HG03039 (cell line): ENCODE data around the gene PPP2R5A.
"Not testable (repeated sequence)": the region's sequence is repeated elsewhere in the genome, so short reads cannot be mapped to it uniquely, and the experiment has no call there.

Experiments
- ATAC-seq: cut with Tn5 transposase; IDR thresholded peaks from one replicate; pipeline ENCODE4 v1.9.1; 2021; ENCODE audit warnings: mild to moderate bottlenecking, moderate library complexity; ENCODE audit not compliant: unreplicated experiment

PPP2R5A gene

GRCh38 chr1:212294983-212295382, 9.8 kb downstream of the PPP2R5A start:
- no peak for ATAC-seq

- ATAC-seq, result no peak
Measured at GRCh38 chr1:212295579-212295978, 10.4 kb downstream of the PPP2R5A start.

DNA sequence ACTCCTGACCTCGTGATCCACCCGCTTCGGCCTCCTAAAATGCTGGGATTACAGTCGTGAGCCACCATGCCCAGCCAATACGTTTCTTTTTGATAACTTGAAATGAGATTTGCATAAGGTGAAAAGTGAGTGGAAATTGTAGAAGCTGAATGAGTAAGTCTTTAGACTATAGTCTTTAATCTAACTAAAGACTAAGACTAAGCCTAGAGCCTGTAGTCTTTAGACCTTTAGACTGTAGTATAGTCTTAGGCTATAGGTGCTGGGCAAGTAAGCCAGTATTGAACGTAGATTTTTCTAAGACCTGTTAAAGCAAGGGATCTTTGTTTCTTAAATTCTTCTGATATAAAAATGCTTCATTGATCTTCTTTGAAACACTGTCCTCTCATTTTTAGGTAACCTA, 12.1 kb downstream of the PPP2R5A start:
- no peak for ATAC-seq

GRCh38 chr1:212301580-212301979, 16.4 kb downstream of the PPP2R5A start:
- ATAC-seq, result no peak

DNA sequence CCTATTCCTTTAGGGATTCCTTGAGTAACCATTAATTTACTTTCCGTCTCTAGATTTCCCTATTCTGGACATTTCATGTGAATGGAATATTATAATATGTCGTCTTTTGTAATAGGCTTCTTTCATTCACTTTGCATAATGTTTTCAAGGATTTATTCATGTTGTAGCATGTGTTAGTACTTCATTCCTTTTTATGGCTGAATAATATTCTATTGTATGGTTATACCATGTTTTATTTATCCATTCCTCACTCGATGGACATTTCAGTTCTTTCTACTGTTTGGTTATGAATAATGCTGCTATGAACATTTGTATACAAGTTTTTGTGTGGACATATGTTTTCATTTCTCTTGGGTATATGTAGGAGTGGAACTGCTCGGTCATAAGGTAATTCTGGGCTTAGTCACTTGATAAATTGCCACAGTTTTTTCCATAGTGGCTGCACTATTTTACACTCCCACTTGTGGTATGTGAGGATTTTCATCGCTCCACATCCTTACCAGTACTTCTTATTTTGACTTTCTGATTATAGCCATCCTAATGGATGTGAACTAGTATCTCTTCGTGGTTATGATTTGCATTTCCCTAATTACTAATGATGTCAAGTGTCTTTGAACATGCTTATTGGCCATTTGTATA, 17.7 kb downstream of the PPP2R5A start:
- no peak for ATAC-seq

DNA sequence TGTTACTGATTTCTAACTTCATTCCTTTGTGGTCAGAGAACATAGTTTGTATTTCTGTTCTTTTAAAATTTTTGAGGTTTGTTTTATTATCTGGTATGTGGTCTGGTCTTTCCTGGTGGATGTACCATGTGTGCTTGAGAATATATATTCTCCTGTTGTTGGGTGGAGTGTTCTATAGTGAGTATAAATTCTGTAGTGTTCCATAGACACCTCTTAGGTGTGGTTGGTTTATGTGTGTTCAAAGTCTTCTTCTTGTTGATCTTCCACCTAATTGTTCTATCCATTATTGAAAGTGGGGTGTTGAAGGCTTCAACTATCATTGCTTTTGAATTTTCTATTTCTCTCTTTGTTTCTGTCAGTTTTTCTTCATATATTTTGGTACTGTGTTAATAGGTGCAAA, 20.1 kb downstream of the PPP2R5A start:
- no peak for ATAC-seq

GRCh38 chr1:212305984-212306452, 20.8 kb downstream of the PPP2R5A start:
- not testable (repeated sequence) for ATAC-seq

DNA sequence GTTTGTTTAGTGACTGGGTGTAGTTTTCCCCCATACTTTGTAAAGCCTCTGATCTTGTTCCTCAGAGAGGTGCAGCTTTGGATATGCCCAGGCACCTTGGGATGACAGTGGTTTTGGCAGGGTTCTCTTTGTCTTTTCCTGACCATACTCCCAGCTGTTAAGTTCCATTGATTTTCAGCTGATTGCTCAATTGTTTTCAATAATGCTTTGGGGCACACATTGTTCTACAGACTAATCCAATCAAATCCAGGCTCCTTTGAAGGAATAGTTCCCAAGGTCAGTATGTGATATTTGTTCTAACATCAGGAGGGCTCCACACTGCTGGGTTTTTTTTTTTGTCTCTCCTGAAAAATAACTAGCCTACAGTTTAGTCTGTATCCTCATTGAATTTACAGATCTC, 24.8 kb downstream of the PPP2R5A start:
- ATAC-seq, result no peak

GRCh38 chr1:212310383-212310782, 25.2 kb downstream of the PPP2R5A start:
- ATAC-seq, result no peak

DNA sequence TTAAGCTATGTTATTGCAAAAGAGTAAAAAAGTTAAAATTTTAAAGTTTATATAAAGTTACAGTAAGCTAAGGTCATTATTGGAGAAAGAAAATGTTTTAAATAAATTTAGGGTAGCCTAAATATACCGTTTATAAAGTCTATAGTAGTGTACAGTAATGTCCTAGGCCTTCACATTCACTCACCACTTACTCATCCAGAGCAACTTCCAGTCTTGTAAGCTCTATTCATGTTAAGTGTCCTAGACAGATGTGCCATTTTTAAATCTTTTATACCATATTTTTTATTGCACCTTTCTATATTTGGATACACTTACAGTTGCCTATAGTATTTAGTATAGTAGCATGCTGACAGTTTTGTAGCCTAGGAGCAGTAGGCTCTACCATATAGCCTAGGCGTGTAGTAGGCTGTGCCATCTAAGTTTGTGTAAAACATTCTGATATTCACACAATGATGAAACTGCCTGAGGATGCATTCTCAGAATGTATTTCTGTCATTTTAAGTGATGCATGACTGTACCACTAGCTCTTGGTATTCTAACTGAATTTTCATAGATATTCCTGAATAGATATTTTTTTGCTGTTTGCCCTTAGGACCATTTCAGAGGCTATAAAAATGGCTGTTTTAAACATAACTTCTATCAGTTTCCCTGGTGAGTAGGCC, 26.8 kb downstream of the PPP2R5A start:
- no peak for ATAC-seq

GRCh38 chr1:212313616-212314015, 28.4 kb downstream of the PPP2R5A start:
- ATAC-seq, result no peak

GRCh38 chr1:212315184-212315583, 30.0 kb downstream of the PPP2R5A start:
- no peak for ATAC-seq

DNA sequence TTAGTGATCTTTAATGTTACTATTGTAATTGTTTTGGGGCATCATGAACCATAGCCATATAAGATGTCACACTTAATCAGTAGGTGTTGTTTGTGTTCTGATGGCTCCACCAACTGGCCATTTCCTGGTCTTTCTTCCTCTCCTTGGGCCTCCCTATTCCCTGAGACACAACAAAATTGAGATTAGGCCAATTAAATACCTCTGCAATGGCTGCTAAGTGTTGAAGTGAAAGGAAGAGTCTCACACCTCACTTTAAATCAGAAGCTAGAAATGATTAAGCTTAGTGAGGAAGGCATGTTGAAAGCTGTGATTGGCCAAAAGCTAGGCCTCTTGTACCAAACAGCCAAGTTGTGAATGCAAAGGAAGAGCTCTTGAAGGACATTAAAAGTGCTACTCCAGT, 30.7 kb downstream of the PPP2R5A start:
- ATAC-seq, result no peak

DNA sequence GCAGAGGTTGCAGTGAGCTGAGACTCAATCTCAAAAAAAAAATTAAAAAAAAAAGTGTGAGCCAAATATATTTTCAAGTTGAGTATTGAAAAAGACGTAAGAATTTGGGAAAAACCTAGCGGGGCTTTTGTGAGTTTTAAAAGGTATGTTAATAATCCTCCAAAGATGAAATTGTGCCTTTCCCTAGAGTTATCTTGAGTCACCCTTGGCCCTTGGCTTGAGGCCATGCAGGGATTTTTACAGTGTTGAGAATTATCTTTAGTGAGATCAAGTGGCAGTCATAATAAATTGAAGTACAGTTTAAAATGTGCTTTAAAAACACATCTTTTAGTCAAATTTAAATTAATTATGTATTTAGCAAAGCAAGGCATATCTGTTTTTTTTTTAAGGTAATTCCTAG, 32.7 kb downstream of the PPP2R5A start:
- no peak for ATAC-seq

DNA sequence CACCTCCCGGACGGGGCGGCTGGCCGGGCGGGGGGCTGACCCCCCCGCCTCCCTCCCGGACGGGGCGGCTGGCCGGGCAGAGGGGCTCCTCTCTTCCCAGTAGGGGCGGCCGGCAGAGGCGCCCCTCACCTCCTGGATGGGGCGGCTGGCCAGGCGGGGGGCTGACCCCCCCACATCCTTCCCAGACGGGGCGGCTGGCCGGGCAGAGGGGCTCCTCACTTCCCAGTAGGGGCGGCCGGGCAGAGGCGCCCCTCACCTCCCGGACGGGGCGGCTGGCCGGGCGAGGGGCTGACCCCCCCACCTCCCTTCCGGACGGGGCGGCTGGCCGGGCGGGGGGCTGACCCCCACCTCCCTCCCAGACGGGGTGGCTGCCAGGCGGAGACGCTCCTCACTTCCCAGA, 35.8 kb downstream of the PPP2R5A start:
- ATAC-seq, result not testable (repeated sequence)

GRCh38 chr1:212323066-212323465, 37.9 kb downstream of the PPP2R5A start:
- no peak for ATAC-seq

DNA sequence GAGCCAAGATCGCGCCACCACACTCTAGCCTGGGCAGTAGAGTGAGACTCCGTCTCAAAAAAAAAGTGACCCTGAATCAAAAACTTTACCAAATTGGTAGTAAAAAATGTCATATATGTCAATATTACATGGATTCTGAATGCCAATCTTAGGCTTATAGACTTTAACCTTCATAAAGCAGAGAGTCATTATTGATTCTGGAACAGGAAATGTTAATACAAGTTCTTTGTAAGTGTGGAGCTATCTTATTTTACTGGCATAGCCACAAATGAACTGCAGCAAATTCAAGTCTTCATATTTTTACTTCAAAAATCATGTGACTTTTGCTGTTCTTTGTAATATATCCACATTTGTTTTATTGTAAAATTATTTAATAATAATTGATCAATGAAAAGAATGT, 41.3 kb downstream of the PPP2R5A start:
- no peak for ATAC-seq

GRCh38 chr1:212328248-212328647, 43.0 kb downstream of the PPP2R5A start:
- ATAC-seq, result no peak

DNA sequence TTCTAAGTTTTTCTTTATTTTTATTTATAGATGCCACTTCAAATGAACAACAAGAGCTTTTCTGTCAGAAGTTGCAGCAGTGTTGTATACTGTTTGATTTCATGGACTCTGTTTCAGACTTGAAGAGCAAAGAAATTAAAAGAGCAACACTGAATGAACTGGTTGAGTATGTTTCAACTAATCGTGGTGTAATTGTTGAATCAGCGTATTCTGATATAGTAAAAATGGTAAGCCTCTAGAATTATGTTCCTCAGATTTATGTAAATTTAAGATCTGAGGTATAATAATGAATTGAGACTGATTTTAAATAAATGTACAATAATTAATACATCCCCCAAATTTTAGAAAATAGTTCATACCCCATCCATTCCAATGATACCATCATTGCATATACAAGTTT, 43.9 kb downstream of the PPP2R5A start:
- ATAC-seq, result no peak

DNA sequence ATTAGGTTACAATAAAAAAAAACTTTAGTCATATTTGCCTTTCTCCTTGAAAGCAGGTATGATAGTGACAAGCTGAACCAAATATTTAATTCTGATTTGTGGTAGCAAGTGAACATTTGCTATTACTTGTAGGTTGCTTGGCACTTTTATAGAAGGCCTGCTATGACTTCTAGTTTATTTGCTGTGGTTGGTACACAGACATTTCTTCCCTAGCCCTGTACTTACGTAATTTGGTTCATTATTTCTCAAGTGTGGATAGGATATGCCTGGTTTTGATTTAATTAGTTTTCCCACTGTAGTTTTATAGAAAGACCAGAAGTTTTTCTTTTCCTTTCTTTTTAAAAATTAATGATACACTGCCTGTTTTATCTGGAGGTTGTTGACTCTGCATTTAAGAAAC, 55.9 kb downstream of the PPP2R5A start:
- no peak for ATAC-seq

DNA sequence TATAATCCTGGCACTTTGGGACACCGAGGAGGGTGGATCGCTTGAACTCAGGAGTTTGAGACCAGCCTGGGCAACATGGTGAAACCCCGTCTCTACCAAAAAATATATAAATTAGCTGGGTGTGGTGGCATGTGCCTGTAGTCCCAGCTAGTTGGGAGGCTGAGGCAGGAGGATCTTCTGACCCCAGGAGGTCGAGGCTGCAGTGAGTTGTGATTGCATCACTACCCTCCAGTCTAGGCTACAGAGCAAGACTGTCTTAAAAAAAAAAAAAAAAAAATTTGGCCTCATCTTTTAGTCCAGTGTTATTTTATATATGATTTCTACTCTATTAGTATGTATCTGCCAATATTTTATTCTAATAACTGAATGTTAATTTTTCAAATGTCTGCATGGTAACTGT, 59.7 kb downstream of the PPP2R5A start:
- no peak for ATAC-seq

DNA sequence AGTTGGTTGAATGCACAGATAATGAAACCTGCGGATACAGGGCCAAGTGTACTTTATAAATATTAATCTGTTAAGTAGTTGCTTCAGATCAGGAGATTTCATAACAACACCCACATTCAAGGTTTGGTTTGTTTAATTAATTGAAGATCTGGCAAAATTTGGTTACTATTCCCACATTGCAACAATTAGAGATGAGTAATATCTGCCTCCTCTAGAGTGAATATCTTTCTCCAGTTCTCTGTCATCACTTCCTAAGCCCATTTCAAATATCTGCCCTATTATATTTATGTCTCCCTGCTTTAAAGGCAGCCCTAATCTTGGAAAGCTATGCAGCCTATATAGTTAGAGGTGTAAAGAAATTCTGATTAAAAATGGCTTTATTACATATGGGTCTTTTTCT, 61.4 kb downstream of the PPP2R5A start:
- no peak for ATAC-seq
